Measurements from ENCODE around the gene RADIL. TPM values are rescaled to one million over a fixed set of nuclear protein-coding genes. Genes with fewer than 3 reads are reported as not detected.

Gene RADIL
- total RNA-seq, 3 donors from 2014 or later (not counting 1 experiment from before 2014, with no cell fraction given) = not detected

DNA sequence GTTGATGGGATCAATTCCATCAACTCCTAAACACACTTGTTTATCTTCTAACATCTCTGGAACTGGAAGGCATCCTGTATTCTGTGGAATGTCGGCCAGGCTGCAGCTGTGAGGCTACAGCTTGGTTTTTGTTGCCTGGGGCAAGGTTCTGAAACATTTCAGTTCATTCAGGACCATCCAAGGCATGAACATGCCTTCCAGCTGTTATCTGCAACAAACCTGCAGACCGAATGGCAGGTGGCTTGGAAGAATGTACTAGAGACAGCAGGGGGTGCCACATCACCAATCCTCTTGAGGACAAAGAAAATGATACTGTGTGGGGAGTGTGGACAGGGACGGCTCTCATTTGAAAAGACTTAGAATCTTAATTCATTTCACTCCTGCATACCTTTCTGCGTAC lies 34.1 kb downstream of the RADIL start:
- no peaks in the 10 kb centered on the region for H3K9me3 Mint-ChIP-seq
- Histone ChIP-seq H3K4me3 (ENCODE audit: low read length) (no peak overlapping the region), H3K36me3 (ENCODE audit: control insufficient read depth, insufficient read depth, low read length) (no peaks in the 10 kb centered on the region), H3K9me3 (ENCODE audit: control insufficient read depth, insufficient read depth, low read length) (no peaks in the 10 kb centered on the region), H3K4me1 (ENCODE audit: control insufficient read depth, insufficient read depth, low read length) (no peaks in the 10 kb centered on the region), H3K27ac (ENCODE audit: low read length) (no peak overlapping the region), H3K27me3 (ENCODE audit: control insufficient read depth, insufficient read depth, low read length) (peaks cover 2% of the 10 kb centered on the region)
- no peak overlapping the region for H3K4me3 Mint-ChIP-seq
- H3K36me3 Mint-ChIP-seq = no peaks in the 10 kb centered on the region
- 35% methylated on average over 2 of the region's 4 CpGs for WGBS (ENCODE audit: insufficient coverage)
- H3K4me1 Mint-ChIP-seq = peaks cover 0 to 5% of the 10 kb centered on the region in 2 donors
- H3K27ac Mint-ChIP-seq = no peak overlapping the region
- H3K27me3 Mint-ChIP-seq (ENCODE audit: low read depth in 2 of 2) = peaks cover 9 to 10% of the 10 kb centered on the region in 2 donors
- TF ChIP-seq, protein P1, sequence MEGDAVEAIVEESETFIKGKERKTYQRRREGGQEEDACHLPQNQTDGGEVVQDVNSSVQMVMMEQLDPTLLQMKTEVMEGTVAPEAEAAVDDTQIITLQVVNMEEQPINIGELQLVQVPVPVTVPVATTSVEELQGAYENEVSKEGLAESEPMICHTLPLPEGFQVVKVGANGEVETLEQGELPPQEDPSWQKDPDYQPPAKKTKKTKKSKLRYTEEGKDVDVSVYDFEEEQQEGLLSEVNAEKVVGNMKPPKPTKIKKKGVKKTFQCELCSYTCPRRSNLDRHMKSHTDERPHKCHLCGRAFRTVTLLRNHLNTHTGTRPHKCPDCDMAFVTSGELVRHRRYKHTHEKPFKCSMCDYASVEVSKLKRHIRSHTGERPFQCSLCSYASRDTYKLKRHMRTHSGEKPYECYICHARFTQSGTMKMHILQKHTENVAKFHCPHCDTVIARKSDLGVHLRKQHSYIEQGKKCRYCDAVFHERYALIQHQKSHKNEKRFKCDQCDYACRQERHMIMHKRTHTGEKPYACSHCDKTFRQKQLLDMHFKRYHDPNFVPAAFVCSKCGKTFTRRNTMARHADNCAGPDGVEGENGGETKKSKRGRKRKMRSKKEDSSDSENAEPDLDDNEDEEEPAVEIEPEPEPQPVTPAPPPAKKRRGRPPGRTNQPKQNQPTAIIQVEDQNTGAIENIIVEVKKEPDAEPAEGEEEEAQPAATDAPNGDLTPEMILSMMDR (IDR thresholded peaks at IDR 0.05) = peak; percentile 51
- intact Hi-C loops (cut with micrococcal nuclease) = loop anchor here (2.0 kb wide), 1 partner anchor 33 kb away; the partner anchor contains the start of gene RADIL
- DNase-seq = peak in 1 of 2 donors; percentile 47
- peak; percentile 68 to 88 (median 86) for ATAC-seq

DNA sequence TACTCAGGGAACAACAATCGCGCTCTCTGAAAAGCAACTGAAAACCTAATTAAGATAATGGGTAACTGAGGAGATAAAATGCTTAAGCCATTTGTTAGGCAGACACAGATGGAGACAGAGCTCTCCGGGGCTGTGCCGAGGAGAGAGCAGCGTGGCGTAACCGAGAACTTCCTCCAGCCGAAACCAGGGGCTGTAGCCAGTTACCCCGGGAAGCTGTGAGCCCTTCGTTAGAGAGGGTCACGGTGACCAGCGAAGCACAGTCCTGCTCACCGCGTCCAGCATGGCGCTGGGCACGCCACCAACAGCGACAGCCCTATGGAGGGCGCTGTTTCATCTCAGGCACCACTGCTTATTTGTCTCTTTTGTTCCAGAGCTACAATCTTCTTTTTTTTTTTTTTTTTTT lies 37.8 kb downstream of the RADIL start:
- intact Hi-C loops (cut with micrococcal nuclease) = no loop called here

DNA sequence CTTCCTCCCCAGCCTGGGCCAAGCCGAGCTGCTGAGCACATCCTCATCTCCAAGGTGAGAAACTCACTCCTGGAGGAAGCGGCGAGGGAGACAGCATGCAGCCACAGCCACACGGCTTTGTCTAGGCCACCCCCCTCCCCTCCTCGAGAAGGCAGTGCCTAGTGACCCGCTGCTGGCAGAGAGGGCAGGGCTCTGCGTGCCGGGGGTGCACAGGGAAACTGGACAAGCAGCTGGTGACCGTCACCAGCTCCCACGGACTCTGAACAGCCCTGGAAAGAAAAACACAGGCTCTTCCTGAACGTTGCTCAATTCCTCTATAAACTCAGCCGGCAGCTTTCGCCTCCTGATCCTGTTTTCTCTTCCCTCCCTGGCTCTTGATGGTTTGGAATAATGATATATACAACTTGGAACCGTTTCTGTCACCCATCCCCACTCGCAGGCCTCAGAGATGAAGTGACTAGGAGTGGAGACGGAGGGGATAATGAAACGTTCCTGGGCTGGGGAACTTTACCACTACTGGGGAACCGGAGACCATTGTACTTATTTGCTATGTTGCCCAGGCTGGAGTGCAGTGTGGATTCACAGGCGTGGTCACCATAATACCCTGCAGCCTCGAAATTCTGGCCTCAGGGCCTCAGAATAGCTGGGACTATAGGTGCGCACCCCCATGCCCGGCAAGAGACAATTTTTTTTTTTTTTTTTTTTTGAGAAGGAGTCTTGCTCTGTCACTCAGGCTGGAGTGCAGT lies 41.0 kb downstream of the RADIL start:
- H3K36me3 ChIP-seq (ENCODE audit: control insufficient read depth, insufficient read depth, low read length) = no peaks in the 10 kb centered on the region
- Mint-ChIP-seq H3K4me1 (no peaks in the 10 kb centered on the region), H3K36me3 (no peaks in the 10 kb centered on the region), H3K4me3 (no peak overlapping the region), H3K27me3 (ENCODE audit: low read depth in 2 of 2) (peaks cover 0 to 7% of the 10 kb centered on the region in 2 donors), H3K27ac (no peak overlapping the region), H3K9me3 (no peaks in the 10 kb centered on the region)
- H3K9me3 ChIP-seq (ENCODE audit: control insufficient read depth, insufficient read depth, low read length) = no peaks in the 10 kb centered on the region
- no peaks in the 10 kb centered on the region for H3K4me1 ChIP-seq (ENCODE audit: control insufficient read depth, insufficient read depth, low read length)
- intact Hi-C loops (cut with micrococcal nuclease) = no loop called here
- H3K27me3 ChIP-seq (ENCODE audit: control insufficient read depth, insufficient read depth, low read length) = peaks cover 2% of the 10 kb centered on the region
- TF ChIP-seq, protein P1 (IDR thresholded peaks at IDR 0.05) = no peak
- H3K4me3 ChIP-seq (ENCODE audit: low read length) = no peak overlapping the region
- H3K27ac ChIP-seq (ENCODE audit: low read length) = no peak overlapping the region
- no peak for ATAC-seq
- no peak for DNase-seq
- WGBS (ENCODE audit: insufficient coverage) = 83% methylated on average over 22 of the region's 22 CpGs

More for the DNA sequence above, 37.8 kb downstream of the RADIL start:
- H3K4me1 ChIP-seq (ENCODE audit: control insufficient read depth, insufficient read depth, low read length) = no peaks in the 10 kb centered on the region
- Mint-ChIP-seq H3K9me3 (no peaks in the 10 kb centered on the region), H3K4me1 (no peaks in the 10 kb centered on the region), H3K4me3 (no peak overlapping the region), H3K36me3 (no peaks in the 10 kb centered on the region), H3K27ac (no peak overlapping the region), H3K27me3 (ENCODE audit: low read depth in 2 of 2) (peaks cover 9 to 10% of the 10 kb centered on the region in 2 donors)
- H3K9me3 ChIP-seq (ENCODE audit: control insufficient read depth, insufficient read depth, low read length) = no peaks in the 10 kb centered on the region
- no peak overlapping the region for H3K4me3 ChIP-seq (ENCODE audit: low read length)
- DNase-seq (no peak), ATAC-seq (peak in 1 of 3 donors; percentile 34)
- peaks cover 2% of the 10 kb centered on the region for H3K27me3 ChIP-seq (ENCODE audit: control insufficient read depth, insufficient read depth, low read length)
- no peaks in the 10 kb centered on the region for H3K36me3 ChIP-seq (ENCODE audit: control insufficient read depth, insufficient read depth, low read length)
- WGBS (ENCODE audit: insufficient coverage) = 28% methylated on average over 18 of the region's 18 CpGs
- H3K27ac ChIP-seq (ENCODE audit: low read length) = no peak overlapping the region
- TF ChIP-seq, protein P1 (IDR thresholded peaks at IDR 0.05) = no peak
